ENCODE results near the gene RNF7.
"Not testable (repeated sequence)": the region's sequence is repeated elsewhere in the genome, so short reads cannot be mapped to it uniquely, and the experiment has no call there.

RNF7 gene

GRCh38 chr3:141735770-141736465 is 2.2 kb upstream of the RNF7 start:
- no peak for DNase-seq

- DNase-seq: no peak
Measured at GRCh38 chr3:141737093-141737492, 1.0 kb upstream of the RNF7 start.

- no peak for DNase-seq
Measured at GRCh38 chr3:141737678-141738021, 448 bp upstream of the RNF7 start.

- DNase-seq: peak; percentile 46
Measured at GRCh38 chr3:141738891-141739363, 829 bp downstream of the RNF7 start.

- DNase-seq: no peak
Measured at GRCh38 chr3:141739731-141740130, 1.6 kb downstream of the RNF7 start.

- DNase-seq: no peak
Measured at GRCh38 chr3:141740349-141740748, 2.3 kb downstream of the RNF7 start.

- DNase-seq: no peak
Measured at GRCh38 chr3:141743305-141743704, 5.2 kb downstream of the RNF7 start.

GRCh38 chr3:141746962-141747361 is 8.9 kb downstream of the RNF7 start:
- DNase-seq: no peak

- no peak for DNase-seq
Measured at GRCh38 chr3:141753399-141753798, 15.3 kb downstream of the RNF7 start.

- no peak for DNase-seq
Measured at GRCh38 chr3:141754032-141754431, 15.9 kb downstream of the RNF7 start.

GRCh38 chr3:141762552-141762951 is 24.5 kb downstream of the RNF7 start:
- not testable (repeated sequence) for DNase-seq

- no peak for DNase-seq
Measured at GRCh38 chr3:141763088-141763750, 25.1 kb downstream of the RNF7 start, which contains the start of gene GRK7. GRK7 (plus strand) TSS chr3:141763408; CDS start chr3:141778285, 14,877 bp downstream.

GRCh38 chr3:141764045-141764444 is 25.9 kb downstream of the RNF7 start:
- no peak for DNase-seq

GRCh38 chr3:141764465-141764864 is 26.4 kb downstream of the RNF7 start:
- DNase-seq: no peak

GRCh38 chr3:141764986-141765385 is 26.9 kb downstream of the RNF7 start:
- DNase-seq: no peak

GRCh38 chr3:141767066-141767465 is 29.0 kb downstream of the RNF7 start:
- no peak for DNase-seq

GRCh38 chr3:141769221-141769894 is 31.3 kb downstream of the RNF7 start:
- no peak for DNase-seq

GRCh38 chr3:141773676-141774075 is 35.6 kb downstream of the RNF7 start:
- no peak for DNase-seq

GRCh38 chr3:141776376-141776775 is 38.3 kb downstream of the RNF7 start:
- no peak for DNase-seq

- DNase-seq: no peak
Measured at GRCh38 chr3:141776885-141777284, 38.8 kb downstream of the RNF7 start.

GRCh38 chr3:141777957-141778813 is 40.1 kb downstream of the RNF7 start:
- DNase-seq: no peak

GRCh38 chr3:141779667-141780066 is 41.6 kb downstream of the RNF7 start:
- no peak for DNase-seq

GRCh38 chr3:141782386-141782932 is 44.4 kb downstream of the RNF7 start:
- no peak for DNase-seq

Data from CD4-positive, alpha-beta T cell treated with Interleukin-12 subunit alpha and Interleukin-12 subunit beta, for 1 hour (primary cell).